Trophoblast cell (in vitro differentiated cells and primary cell): Measurements from ENCODE around the gene N4BP2L2.

ENCODE experiments used
- DNase-seq, 2 donors: peaks; one replicate each; pipeline ENCODE4 v3.0.0-alpha.2; 2016
- H2AFZ ChIP-seq: 2 replicates; pipeline ENCODE4 v1.6.1; 2013; ENCODE audit warnings: low read length, moderate library complexity, mild to moderate bottlenecking; ENCODE audit not compliant: insufficient read depth, poor library complexity
- H2AK5ac ChIP-seq: 2 replicates; pipeline ENCODE4 v1.6.1; 2013; ENCODE audit warnings: mild to moderate bottlenecking, low read length
- H2BK120ac ChIP-seq: 2 replicates; pipeline ENCODE4 v1.6.1; 2013; ENCODE audit warnings: low read length, mild to moderate bottlenecking, moderate library complexity; ENCODE audit not compliant: insufficient read depth, poor library complexity
- H2BK12ac ChIP-seq: 2 replicates; pipeline ENCODE4 v1.6.1; 2013; ENCODE audit warnings: mild to moderate bottlenecking, low read length, moderate library complexity
- H2BK5ac ChIP-seq: 2 replicates; pipeline ENCODE4 v1.6.1; 2013; ENCODE audit warnings: low read length, low read depth, moderate library complexity, mild to moderate bottlenecking; ENCODE audit not compliant: poor library complexity
- H3K14ac ChIP-seq: 2 replicates; pipeline ENCODE4 v1.6.1; 2013; ENCODE audit warnings: mild to moderate bottlenecking, low read length
- H3K18ac ChIP-seq: 2 replicates; pipeline ENCODE4 v1.6.1; 2013; ENCODE audit warnings: mild to moderate bottlenecking, low read length
- H3K23ac ChIP-seq: 2 replicates; pipeline ENCODE4 v1.6.1; 2013; ENCODE audit warnings: low read length
- H3K27ac ChIP-seq: 2 replicates; pipeline ENCODE4 v1.5.1; 2013; ENCODE audit warnings: low read depth, mild to moderate bottlenecking, inconsistent platforms, low read length, moderate library complexity
- H3K27me3 ChIP-seq: 2 replicates; pipeline ENCODE4 v1.6.1; 2013; ENCODE audit warnings: inconsistent platforms, mild to moderate bottlenecking, low read length, moderate library complexity; ENCODE audit not compliant: insufficient read depth
- H3K36me3 ChIP-seq, 2 experiments: 1 replicate in 1 of 2; 2 replicates in 1 of 2; pipeline ENCODE4 v1.6.1; 2013; ENCODE audit warnings: low read length in 2 of 2, mild to moderate bottlenecking in 2 of 2, moderate library complexity in 1 of 2; ENCODE audit not compliant: insufficient read depth in 2 of 2, control insufficient read depth in 1 of 2
- H3K4ac ChIP-seq: 2 replicates; pipeline ENCODE4 v1.6.1; 2013; ENCODE audit warnings: low read depth, mild to moderate bottlenecking, low read length, moderate library complexity
- H3K4me1 ChIP-seq, 2 experiments: 1 replicate in 1 of 2; 2 replicates in 1 of 2; pipeline ENCODE4 v1.6.1; 2013; ENCODE audit warnings: low read length in 2 of 2, mild to moderate bottlenecking in 2 of 2, moderate library complexity in 1 of 2; ENCODE audit not compliant: insufficient read depth in 2 of 2, control insufficient read depth in 1 of 2
- H3K4me2 ChIP-seq: 2 replicates; pipeline ENCODE4 v1.6.1; 2013; ENCODE audit warnings: inconsistent platforms, mild to moderate bottlenecking, low read length, moderate library complexity
- H3K4me3 ChIP-seq: 2 replicates; pipeline ENCODE4 v1.5.1; 2013; ENCODE audit warnings: mild to moderate bottlenecking, low read depth, low read length, inconsistent platforms
- H3K79me1 ChIP-seq: one replicate; pipeline ENCODE4 v1.6.1; 2013; ENCODE audit warnings: low read length
- H3K79me2 ChIP-seq: 2 replicates; pipeline ENCODE4 v1.6.1; 2013; ENCODE audit warnings: low read length, mild to moderate bottlenecking; ENCODE audit not compliant: control insufficient read depth, insufficient read depth, poor library complexity
- H3K9ac ChIP-seq: 2 replicates; pipeline ENCODE4 v1.6.1; 2013; ENCODE audit warnings: mild to moderate bottlenecking, low read length
- H3K9me3 ChIP-seq: 2 replicates; pipeline ENCODE4 v1.6.1; 2013; ENCODE audit warnings: low read depth, mild to moderate bottlenecking, control low read depth, inconsistent platforms, low read length; ENCODE audit not compliant: insufficient read depth
- H4K12ac ChIP-seq: 2 replicates; pipeline ENCODE4 v1.6.1; 2013; ENCODE audit warnings: low read depth, mild to moderate bottlenecking, low read length, moderate library complexity
- H4K8ac ChIP-seq: 2 replicates; pipeline ENCODE4 v1.6.1; 2013; ENCODE audit warnings: low read depth, mild to moderate bottlenecking, low read length, moderate library complexity
- H4K91ac ChIP-seq: one replicate; pipeline ENCODE4 v1.6.1; 2013; ENCODE audit warnings: low read depth, mild to moderate bottlenecking, low read length, moderate library complexity
- WGBS: extraction: QIAGEN DNeasy Blood & Tissue Kit; methylation state at CpG from one replicate; pipeline ENCODE4 v1.1.7; 2013; ENCODE audit warnings: missing lambda C conversion rate; ENCODE audit not compliant: insufficient read length, insufficient coverage; ENCODE audit errors: extremely low coverage; 5-methylcytosine and 5-hydroxymethylcytosine counted together

The N4BP2L2 gene

DNA sequence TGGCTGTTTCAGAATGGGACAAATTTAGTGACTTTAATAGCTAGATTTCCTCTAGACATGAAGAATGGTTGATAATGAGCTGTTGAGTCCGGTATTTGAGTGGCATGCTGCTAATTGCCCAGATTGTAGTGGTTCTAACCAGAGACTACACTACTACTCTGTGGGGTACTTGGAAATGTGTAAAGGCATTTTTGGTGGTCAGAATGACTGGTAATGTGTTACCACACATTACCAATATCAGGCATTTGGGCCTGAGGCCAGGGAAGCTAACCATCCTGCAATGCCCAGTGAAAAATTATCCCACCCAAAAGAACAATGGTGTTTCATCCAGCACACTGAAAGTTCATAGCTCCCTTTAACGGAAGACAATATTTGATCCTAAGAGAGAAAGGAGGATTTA lies 93.1 kb downstream of the N4BP2L2 start:
- no peak for DNase-seq
- Histone ChIP-seq H4K91ac (no peak overlapping the region), H3K4ac (no peak overlapping the region), H2AK5ac (no peak overlapping the region), H3K4me3 (no peak overlapping the region), H2BK12ac (no peak overlapping the region), H3K9ac (no peak overlapping the region), H4K12ac (no peak overlapping the region), H3K36me3 (peaks cover 0 to 2% of the 10 kb centered on the region in 2 experiments), H3K18ac (no peak overlapping the region), H3K79me1 (no peaks in the 10 kb centered on the region), H3K4me2 (no peak overlapping the region), H3K23ac (no peak overlapping the region), H3K79me2 (no peaks in the 10 kb centered on the region), H3K27ac (no peak overlapping the region), H3K4me1 (no peaks in the 10 kb centered on the region), H2BK5ac (no peak overlapping the region), H2BK120ac (no peak overlapping the region), H2AFZ (no peak overlapping the region), H3K9me3 (no peaks in the 10 kb centered on the region), H3K14ac (no peak overlapping the region), H3K27me3 (no peaks in the 10 kb centered on the region), H4K8ac (no peak overlapping the region)
- no CpG with 5 or more reads among the region's 2 CpGs for WGBS

DNA sequence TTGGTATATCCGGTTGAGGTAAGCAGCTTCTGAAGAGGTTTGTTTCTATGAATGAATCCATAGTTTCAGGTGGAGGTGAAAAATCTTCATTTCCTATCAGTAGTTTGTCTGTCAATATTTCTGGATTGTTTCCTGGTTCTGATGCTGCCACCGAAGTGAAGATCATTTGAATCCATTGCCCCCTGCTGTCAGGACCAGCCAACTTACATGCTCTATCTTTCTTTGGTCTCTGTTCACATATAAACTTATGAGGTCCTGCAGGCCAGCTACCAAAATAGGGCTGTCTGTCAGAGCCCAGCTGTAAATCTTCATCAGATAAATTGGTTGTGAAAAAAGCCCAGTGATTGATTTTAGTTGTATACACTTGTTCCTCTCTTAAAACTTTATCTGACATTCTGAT lies 95.5 kb downstream of the N4BP2L2 start:
- Histone ChIP-seq H3K4me3 (no peak overlapping the region), H3K23ac (no peak overlapping the region), H2AFZ (no peak overlapping the region), H2BK120ac (no peak overlapping the region), H4K8ac (no peak overlapping the region), H3K9ac (no peak overlapping the region), H3K36me3 (peaks cover 0 to 2% of the 10 kb centered on the region in 2 experiments), H2BK5ac (no peak overlapping the region), H3K27ac (no peak overlapping the region), H3K14ac (no peak overlapping the region), H3K79me1 (no peaks in the 10 kb centered on the region), H4K12ac (no peak overlapping the region), H2AK5ac (no peak overlapping the region), H3K18ac (no peak overlapping the region), H3K27me3 (no peaks in the 10 kb centered on the region), H3K9me3 (no peaks in the 10 kb centered on the region), H3K79me2 (no peaks in the 10 kb centered on the region), H3K4me1 (no peaks in the 10 kb centered on the region), H3K4me2 (no peak overlapping the region), H2BK12ac (no peak overlapping the region), H3K4ac (no peak overlapping the region), H4K91ac (no peak overlapping the region)
- WGBS: no CpG with 5 or more reads among the region's 2 CpGs
- DNase-seq: peak in 1 of 2 donors; percentile 43

DNA sequence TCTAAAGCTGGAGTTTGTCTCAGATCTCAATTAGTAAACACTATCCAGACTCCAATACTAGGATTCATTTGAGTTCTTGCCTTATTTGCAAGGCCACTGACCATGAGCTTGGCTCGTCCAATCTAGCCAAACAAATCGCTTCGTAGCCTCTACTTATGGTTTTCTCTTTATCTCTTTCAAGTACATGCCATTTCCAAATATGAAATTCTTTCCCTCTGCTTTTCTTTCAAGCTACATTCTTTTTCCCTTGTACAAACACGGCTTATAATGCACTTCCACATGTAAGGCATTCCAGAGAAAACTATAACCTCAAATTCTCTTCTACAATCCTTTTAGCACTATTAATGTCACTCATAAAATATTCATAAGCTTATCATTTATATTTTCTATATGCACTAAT lies 99.7 kb downstream of the N4BP2L2 start:
- Histone ChIP-seq H3K9ac (no peak overlapping the region), H4K91ac (no peak overlapping the region), H2BK5ac (no peak overlapping the region), H3K4ac (no peak overlapping the region), H3K27ac (no peak overlapping the region), H3K14ac (no peak overlapping the region), H2BK12ac (no peak overlapping the region), H3K4me3 (no peak overlapping the region), H3K18ac (no peak overlapping the region), H3K27me3 (no peaks in the 10 kb centered on the region), H3K79me1 (no peaks in the 10 kb centered on the region), H3K9me3 (no peaks in the 10 kb centered on the region), H4K8ac (no peak overlapping the region), H4K12ac (no peak overlapping the region), H3K23ac (no peak overlapping the region), H2AFZ (no peak overlapping the region), H3K36me3 (peaks cover 2% of the 10 kb centered on the region in 2 experiments), H3K4me1 (no peaks in the 10 kb centered on the region), H3K79me2 (no peaks in the 10 kb centered on the region), H2BK120ac (no peak overlapping the region), H2AK5ac (no peak overlapping the region), H3K4me2 (no peak overlapping the region)
- DNase-seq: peak in 1 of 2 donors; percentile 31
- WGBS: no CpG with 5 or more reads among the region's 4 CpGs

DNA sequence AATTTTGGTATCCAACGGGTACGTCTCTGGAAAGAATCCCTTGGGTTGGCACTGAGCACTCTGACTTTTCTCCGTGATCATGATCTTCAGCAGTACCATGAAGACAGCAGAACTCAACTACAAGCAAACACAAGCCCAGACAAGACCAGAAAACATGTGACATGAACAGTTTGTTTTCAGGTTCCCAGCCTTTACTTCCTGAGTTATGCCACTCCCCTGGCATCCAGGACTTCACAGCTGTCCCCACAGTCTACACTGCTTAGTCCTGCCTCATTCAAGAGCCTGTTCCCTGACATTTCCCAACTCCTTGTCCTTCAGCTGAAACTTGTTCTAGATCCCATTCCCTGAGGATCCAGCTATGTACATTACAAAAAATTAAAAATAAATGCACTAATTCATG lies 105.7 kb downstream of the N4BP2L2 start:
- Histone ChIP-seq H3K4ac (no peak overlapping the region), H2BK12ac (no peak overlapping the region), H3K9ac (no peak overlapping the region), H2AK5ac (no peak overlapping the region), H3K9me3 (no peaks in the 10 kb centered on the region), H3K14ac (no peak overlapping the region), H2BK5ac (no peak overlapping the region), H3K4me3 (no peak overlapping the region), H3K23ac (no peak overlapping the region), H2AFZ (no peak overlapping the region), H2BK120ac (no peak overlapping the region), H3K79me2 (no peaks in the 10 kb centered on the region), H3K18ac (no peak overlapping the region), H3K27ac (no peak overlapping the region), H3K4me2 (no peak overlapping the region), H3K79me1 (no peaks in the 10 kb centered on the region), H3K4me1 (no peaks in the 10 kb centered on the region), H4K12ac (no peak overlapping the region), H4K8ac (no peak overlapping the region), H4K91ac (no peak overlapping the region), H3K36me3 (peaks cover 2% of the 10 kb centered on the region in 2 experiments), H3K27me3 (no peaks in the 10 kb centered on the region)
- WGBS: no CpG with 5 or more reads among the region's 3 CpGs
- no peak for DNase-seq
